ENCODE measurements around the gene ALOX5AP.
A peak's percentile ranks its signal among the peaks of the same experiment; 100 is the strongest.

GRCh38 chr13:30743319-30744055 is 8.1 kb downstream of the ALOX5AP start:
- TF ChIP-seq EZH2 (IDR thresholded peaks at IDR 0.05; ENCODE audit: insufficient read depth, poor library complexity, severe bottlenecking) (no peak), EZH2phosphoT487 (IDR thresholded peaks at IDR 0.05; ENCODE audit: insufficient read depth, low read depth) (peak; percentile 81; the same call in 1 of the 2 replicates)

Measured in GM23248 (cell line).